Right lobe of liver (tissue), 4 donors: Measurements from ENCODE around the gene BPIFB2.

Source experiments
- POLR2A ChIP-seq: fragments of 450-650 bp; IDR thresholded peaks from one replicate; pipeline ENCODE4 v1.6.1; 2017; ENCODE audit warnings: antibody characterized with exemption, mild to moderate bottlenecking
- TF ChIP-seq, protein P1 (sequence below), 4 donors: fragments of 200-600 bp in 3 of 4; fragments of 450-650 bp in 1 of 4; IDR thresholded peaks; one replicate each; pipeline versions ENCODE4 v1.5.1 to v1.8.0; 2016 to 2022; ENCODE audit warnings: antibody characterized with exemption in 4 of 4, mild to moderate bottlenecking in 2 of 4
- donor health status: DM: no; HTN: no; CAD: no.
- donor health status: DM: no; HTN: no; CAD: no.
- donor health status: DM: no; HTN: yes; CAD: no.

DNA sequence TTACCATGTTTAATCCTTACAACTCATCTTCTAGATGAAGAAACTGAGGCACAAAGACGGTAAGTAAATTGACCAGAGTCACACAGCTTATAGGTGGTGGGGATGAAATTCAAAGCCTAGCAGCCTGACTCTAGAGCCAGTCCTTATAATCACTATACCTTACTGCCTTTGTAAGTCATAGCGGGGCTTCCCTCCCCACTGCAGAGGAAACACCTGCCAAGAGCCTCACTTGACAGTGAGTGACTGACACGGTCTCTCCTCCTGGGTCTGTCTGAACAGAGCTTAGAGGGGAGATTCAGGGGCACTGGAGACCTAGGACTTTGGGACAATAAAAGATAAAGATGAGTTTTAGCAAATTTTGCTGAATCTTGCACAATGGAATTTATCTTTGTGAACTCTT lies 16.1 kb upstream of the BPIFB2 start:
- no peak for TF ChIP-seq POLR2A
- TF ChIP-seq, protein P1, sequence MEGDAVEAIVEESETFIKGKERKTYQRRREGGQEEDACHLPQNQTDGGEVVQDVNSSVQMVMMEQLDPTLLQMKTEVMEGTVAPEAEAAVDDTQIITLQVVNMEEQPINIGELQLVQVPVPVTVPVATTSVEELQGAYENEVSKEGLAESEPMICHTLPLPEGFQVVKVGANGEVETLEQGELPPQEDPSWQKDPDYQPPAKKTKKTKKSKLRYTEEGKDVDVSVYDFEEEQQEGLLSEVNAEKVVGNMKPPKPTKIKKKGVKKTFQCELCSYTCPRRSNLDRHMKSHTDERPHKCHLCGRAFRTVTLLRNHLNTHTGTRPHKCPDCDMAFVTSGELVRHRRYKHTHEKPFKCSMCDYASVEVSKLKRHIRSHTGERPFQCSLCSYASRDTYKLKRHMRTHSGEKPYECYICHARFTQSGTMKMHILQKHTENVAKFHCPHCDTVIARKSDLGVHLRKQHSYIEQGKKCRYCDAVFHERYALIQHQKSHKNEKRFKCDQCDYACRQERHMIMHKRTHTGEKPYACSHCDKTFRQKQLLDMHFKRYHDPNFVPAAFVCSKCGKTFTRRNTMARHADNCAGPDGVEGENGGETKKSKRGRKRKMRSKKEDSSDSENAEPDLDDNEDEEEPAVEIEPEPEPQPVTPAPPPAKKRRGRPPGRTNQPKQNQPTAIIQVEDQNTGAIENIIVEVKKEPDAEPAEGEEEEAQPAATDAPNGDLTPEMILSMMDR (IDR thresholded peaks at IDR 0.05) = no peak
